ENCODE measurements around the gene NFATC1.

NFATC1 gene

GRCh38 chr18:79395761-79396404 is at the start of gene NFATC1:
NFATC1 (plus strand) TSS chr18:79395930; CDS start chr18:79396225, 295 bp downstream.
- DNase-seq (ENCODE audit: low spot score), result no peak

GRCh38 chr18:79345981-79346380 is 49.7 kb upstream of the NFATC1 start:
- DNase-seq (ENCODE audit: low spot score), result no peak

- DNase-seq (ENCODE audit: low spot score), result no peak
Measured at GRCh38 chr18:79348066-79348465, 47.7 kb upstream of the NFATC1 start.

GRCh38 chr18:79352432-79352831 is 43.3 kb upstream of the NFATC1 start:
- no peak for DNase-seq (ENCODE audit: low spot score)

- DNase-seq (ENCODE audit: low spot score), result no peak
Measured at GRCh38 chr18:79353267-79353666, 42.5 kb upstream of the NFATC1 start.

GRCh38 chr18:79354350-79354749 is 41.4 kb upstream of the NFATC1 start:
- no peak for DNase-seq (ENCODE audit: low spot score)

GRCh38 chr18:79355433-79356335 is 40.0 kb upstream of the NFATC1 start:
- DNase-seq (ENCODE audit: low spot score), result no peak

GRCh38 chr18:79356435-79356834 is 39.3 kb upstream of the NFATC1 start:
- no peak for DNase-seq (ENCODE audit: low spot score)

GRCh38 chr18:79360933-79361332 is 34.8 kb upstream of the NFATC1 start:
- DNase-seq (ENCODE audit: low spot score), result no peak

- no peak for DNase-seq (ENCODE audit: low spot score)
Measured at GRCh38 chr18:79361766-79362522, 33.8 kb upstream of the NFATC1 start.

GRCh38 chr18:79365701-79366100 is 30.0 kb upstream of the NFATC1 start:
- DNase-seq (ENCODE audit: low spot score), result no peak

GRCh38 chr18:79366177-79367094 is 29.3 kb upstream of the NFATC1 start:
- no peak for DNase-seq (ENCODE audit: low spot score)

- DNase-seq (ENCODE audit: low spot score), result no peak
Measured at GRCh38 chr18:79367480-79367879, 28.2 kb upstream of the NFATC1 start.

- no peak for DNase-seq (ENCODE audit: low spot score)
Measured at GRCh38 chr18:79367989-79368388, 27.7 kb upstream of the NFATC1 start.

GRCh38 chr18:79368681-79369080 is 27.0 kb upstream of the NFATC1 start:
- no peak for DNase-seq (ENCODE audit: low spot score)

- DNase-seq (ENCODE audit: low spot score), result no peak
Measured at GRCh38 chr18:79371561-79372121, 24.1 kb upstream of the NFATC1 start.

GRCh38 chr18:79372461-79372860 is 23.3 kb upstream of the NFATC1 start:
- DNase-seq (ENCODE audit: low spot score), result no peak

- DNase-seq (ENCODE audit: low spot score), result no peak
Measured at GRCh38 chr18:79372991-79373390, 22.7 kb upstream of the NFATC1 start.

GRCh38 chr18:79373736-79374135 is 22.0 kb upstream of the NFATC1 start:
- DNase-seq (ENCODE audit: low spot score), result no peak

GRCh38 chr18:79374408-79375171 is 21.1 kb upstream of the NFATC1 start:
- no peak for DNase-seq (ENCODE audit: low spot score)

Data from putamen (tissue), 1 donor.